Renal cortical epithelial cell (primary cell): ENCODE results near the gene CD163. TPM values are rescaled to one million over a fixed set of nuclear protein-coding genes. Genes with fewer than 3 reads are reported as not detected.
"Not testable (repeated sequence)": the region's sequence is repeated elsewhere in the genome, so short reads cannot be mapped to it uniquely, and the experiment has no call there.

Source experiments
- DNase-seq: peaks from one replicate; pipeline ENCODE4 v3.0.0-alpha.2; 2011; ENCODE audit warnings: low read depth
- total RNA-seq: library from RNA; depleted of rRNA; stranded (reverse); fragments of >200 nt; gene quantifications from 2 replicates; pipeline ENCODE4 v1.2.3, GENCODE V29; 2014

The CD163 gene
- not detected in 2 replicates for total RNA-seq

DNA sequence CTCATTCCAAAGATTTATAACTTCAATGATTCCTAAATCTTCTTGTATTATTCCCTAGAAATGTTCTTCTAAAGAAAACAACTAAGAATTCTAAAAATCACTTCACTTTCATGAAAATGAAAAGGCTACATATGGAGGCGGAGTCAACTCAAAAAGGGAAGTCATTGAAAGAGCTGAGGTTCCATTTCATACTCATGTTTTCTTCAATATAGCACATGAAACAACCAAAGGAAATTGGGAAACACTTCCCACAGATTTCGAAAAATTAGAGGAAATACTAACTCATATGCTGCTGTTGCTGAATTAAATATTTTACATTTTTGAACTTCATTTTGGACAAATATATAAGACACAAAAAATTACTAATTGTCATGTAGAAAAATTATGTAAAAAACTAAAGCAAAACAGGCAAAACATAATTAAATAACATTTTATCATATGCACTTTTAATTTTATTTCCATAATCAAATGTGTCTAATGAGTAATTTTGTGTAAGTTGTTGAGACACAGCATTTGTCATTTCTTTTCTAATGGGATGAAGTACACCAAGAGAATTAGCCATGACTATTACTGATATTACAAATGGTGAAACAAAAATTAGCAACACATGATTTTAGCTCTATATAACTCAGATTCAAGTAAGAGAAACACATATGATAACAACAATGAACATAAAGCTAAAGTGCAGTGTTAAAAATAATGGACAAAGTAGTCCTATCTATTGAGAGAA, at the start of gene CD163:
TSS of gene CD163 (minus strand) at position 92 of the 730 bp plus-strand sequence. CDS start at position 5, 87 bp downstream.
- no peak for DNase-seq

DNA sequence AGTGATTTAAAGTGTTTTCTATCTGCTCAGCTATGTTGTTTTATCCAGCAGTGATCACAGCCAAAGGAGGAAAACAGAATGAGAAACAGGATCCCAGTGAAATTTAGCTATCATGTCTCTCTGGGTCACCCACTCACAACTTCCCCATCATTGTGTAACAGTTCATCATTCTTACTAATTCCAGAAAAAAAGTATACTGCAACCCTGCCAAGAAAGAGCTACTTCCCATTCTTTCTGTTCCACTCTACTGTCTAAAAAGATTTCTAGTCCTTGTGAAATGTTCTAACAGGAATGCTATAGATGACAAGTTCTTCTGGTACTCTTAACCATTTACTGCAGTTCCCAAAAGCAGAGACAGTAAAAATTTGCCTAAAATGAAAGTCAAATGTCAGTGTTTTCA, 39.2 kb upstream of the CD163 start:
- DNase-seq: no peak

DNA sequence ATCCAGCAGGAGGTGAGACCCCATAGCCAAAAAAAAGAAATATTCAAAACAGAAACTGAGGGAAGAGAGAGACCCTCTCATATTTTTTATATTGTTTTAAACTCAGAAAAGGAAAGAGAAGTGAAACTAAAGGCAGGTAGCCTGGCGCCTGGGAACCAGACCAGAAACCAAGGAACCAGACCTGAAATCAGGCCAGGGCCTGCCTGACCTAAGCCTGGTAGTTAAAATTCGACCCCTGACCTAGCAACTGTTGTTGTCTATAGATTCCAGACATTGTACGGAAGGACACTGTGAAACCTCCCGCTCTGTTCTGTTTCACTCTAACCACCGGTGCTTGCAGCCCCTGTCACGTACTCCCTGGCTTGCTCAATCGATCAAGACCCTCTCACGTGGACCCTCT, 38.5 kb upstream of the CD163 start:
- no peak for DNase-seq

DNA sequence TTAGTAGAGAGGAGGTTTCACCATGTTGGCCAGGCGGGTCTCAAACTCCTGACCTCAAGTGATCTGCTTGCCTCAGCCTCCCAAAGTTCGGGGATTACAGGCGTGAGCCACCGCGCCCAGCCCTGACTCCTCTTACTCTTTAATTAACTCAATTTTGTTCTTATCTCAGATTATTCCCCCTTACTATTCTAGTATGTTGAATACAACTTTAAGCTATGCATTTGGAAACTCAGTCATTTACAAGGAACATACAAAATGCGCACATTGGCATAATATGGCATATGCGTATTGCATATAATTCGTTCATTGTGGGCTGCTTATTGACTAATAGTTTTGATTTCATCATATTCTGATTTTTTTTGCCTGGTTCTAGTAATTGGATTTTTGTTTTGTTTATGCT, 10.8 kb upstream of the CD163 start:
- no peak for DNase-seq

DNA sequence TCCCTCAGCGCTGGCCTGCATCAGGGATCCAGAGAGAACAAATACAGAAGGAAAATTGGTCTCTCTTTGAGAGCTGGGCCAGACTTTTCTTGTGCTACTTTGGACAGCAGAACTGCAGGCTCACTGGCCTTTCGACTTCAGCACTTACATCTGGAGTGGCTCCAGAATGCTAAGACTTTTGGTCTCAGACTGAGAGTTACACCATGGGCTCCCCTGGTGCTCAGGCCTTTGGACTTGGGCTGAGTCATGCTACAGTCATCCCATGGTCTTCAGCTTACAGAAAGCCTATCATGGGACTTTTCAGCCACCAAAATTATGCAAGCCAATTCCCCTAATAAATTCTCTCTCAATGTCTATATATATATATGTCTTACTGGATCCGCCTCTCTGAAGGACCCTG, 9.0 kb upstream of the CD163 start:
- peak; percentile 49 for DNase-seq

DNA sequence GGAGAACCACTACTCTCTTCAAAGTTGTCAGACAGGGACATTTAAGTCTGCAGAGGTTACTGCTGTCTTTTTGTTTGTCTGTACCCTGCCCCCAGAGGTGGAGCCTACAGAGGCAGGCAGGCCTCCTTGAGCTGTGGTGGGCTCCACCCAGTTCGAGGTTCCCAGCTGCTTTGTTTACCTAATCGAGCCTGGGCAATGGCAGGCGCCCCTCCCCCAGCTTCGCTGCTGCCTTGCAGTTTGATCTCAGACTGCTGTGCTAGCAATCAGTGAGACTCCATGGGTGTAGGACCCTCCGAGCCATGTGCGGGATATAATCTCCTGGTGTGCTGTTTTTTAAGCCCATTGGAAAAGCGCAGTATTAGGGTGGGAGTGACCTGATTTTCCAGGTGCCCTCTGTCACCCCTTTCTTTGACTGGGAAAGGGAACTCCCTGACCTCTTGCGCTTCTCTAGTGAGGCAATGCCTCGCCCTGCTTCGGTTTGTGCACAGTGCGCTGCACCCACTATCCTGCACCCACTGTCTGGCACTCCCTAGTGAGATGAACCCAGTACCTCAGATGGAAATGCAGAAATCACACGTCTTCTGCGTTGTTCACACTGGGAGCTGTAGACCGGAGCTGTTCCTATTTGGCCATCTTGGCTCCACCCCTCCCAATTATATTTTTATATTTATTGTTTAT, 6.4 kb upstream of the CD163 start:
- DNase-seq: not testable (repeated sequence)

DNA sequence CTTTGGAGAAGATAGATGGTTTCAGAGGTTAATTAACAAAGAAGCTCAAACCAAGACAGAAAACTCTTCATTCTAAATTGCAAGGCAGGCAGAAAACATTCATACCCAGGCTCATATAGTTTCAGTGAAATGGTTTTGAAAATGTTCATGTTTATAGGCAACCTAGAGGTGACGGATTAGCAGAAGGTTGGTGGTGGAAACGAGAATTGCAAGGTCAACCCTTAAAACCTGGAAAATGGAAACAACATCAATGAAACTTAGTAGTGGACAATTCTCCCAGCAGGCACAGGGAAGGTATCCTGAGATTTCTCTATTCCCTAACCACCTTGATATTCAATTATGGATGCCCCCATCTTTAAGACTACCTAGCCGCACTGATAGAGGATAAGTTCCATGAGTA, 965 bp downstream of the CD163 start:
- no peak for DNase-seq

DNA sequence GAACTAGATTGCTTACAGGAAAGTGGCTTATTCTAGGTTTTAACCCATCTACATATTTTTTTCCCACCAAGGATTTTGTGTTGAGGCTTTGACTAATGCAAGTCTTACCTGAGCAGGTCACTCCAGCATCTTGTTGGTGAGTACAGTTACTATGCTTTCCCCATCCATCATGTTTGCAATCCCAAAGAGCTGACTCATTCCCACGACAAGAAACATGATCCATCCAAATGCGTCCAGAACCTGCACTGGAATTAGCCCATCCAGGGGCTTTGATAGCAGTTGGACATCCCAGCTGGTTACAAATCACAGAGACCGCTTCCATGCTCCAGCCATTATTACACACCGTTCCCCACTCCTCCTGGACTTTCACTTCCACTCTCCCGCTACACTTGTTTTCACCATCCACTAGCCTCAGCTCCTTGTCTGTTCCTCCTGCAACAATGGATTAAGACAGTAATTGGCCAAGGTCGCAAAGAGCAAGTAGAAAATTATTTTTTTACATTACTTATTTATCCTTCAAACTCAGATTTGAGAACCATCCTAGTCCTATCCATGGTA, 2.5 kb downstream of the CD163 start:
- DNase-seq: no peak

DNA sequence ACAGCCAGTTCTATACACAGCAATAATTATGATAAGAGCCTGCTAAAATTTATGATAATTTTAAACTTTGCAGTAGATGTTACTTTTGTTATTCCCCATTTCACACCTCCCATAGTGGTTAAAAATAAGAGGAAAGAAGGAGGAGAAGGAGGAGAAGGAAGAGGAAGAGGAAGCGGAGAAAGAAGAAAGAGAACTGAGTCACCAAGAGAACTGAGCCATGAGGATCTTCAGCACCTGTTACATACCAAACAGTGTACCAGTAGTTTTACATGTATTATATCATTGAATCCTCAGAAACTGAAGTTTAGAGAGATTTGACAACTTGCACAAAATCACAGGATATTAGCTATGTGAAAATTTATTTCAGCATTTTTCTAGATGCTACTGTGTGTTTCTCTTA, 3.9 kb downstream of the CD163 start:
- DNase-seq: no peak

DNA sequence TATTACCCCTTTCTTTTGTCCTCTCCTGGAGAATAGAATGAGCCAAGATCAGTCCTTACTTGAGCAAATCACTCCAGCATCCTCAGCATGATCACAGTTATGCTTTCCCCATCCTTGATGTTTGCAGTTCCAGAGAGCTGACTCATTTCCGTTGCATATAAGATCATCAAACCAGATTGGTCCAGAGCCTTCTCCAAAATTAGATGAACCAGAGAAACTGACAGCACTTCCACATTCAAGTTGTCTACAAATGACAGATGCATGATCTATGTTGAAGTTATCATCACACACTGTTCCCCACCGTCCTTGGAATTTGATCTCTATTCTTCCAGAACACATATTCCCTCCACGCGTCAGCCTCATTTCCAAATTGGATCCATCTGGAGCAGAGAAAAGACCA, 4.8 kb downstream of the CD163 start:
- peak; percentile 1 for DNase-seq

DNA sequence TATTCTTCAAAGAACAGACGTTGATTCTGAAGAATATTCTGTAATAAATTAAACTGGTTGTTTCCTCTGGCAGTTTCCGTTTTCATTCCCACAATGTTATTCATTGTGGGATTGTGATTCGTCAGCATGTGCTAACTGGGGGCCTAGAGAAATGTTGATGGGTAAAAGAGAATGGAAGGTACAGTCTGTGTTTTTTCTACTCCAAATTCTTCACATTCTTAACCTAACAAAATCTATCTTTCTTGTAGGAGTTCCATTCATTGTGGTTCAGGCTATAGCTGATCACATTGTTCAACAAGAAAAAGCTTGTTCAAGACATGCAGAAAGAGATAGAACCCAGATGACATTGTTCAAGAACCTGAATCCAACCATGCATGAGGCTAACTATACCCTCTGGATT, 5.9 kb downstream of the CD163 start:
- DNase-seq: peak; percentile 37

DNA sequence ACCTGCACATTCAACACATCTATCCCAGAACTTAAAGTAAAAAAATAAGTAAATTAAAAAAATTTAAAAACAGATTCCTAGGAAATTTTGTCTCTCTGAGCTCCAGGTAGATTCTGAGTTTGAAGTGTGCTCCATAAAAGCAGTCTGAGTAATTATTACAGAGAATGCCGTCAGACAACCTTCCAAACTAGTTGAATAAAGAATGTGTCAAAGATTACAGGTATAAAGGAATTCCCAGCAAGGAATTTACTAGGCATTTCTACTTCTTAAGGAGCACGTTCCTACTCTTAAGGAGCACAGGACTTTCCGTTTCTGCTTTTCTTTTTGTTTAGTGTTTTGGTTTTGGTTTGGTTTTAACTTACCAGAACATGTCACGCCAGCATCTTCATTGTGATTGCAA, 7.1 kb downstream of the CD163 start:
- no peak for DNase-seq

DNA sequence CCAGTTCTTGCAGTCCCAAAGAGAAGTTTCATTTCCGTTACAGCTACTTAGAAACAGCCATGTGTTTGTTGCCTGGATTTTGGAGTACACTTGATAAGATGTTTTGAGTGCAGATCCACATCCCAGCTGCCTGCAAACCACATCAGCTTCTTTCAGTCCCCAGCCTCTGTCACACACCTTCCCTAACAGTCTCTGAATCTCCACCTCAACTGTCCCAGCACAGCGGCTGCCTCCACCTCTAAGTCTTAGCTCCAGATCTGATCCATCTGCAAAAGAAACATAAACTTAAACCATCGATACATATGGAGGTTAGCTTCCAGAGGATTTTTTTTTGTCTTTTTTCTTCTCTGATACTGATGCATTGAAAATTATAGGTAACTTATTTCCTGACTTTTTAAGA, 8.4 kb downstream of the CD163 start:
- DNase-seq: no peak

DNA sequence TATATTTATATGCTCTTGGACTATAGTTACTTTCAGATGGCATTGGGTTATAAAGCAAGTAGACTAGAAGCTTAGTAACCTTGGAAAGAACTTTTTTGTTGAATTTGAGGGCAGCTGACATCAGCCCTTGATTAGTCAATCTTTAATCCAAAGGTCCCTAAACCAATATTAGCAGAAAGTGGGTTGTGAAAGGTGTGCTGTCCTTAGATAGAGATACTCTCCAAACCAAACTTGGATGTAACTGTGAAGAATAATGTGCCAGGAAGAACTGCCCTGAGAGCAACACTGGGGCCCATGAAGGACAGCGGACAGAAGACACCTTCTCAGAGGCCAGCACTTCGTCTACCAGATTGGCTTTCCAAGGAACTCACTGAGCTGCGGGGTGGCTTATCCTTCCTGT, 10.6 kb downstream of the CD163 start:
- DNase-seq: no peak

DNA sequence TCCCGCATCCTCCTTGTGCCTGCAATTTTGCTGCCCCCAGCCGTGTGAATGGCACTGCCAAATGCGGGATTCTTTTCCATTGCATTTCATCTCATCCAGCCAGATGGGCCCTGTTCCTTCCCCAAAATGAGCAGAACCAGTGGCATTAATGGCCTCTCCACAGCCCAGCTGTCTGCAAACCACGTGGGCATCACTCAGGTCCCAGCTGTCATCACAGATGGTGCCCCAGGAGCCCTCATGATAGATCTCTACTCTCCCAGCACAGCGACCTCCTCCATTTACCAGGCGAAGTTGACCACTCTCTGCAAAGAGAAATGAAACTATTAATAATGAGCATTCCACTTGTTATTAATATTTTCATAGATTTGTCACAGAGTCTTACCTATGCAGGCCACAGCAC, 17.1 kb downstream of the CD163 start:
- no peak for DNase-seq

DNA sequence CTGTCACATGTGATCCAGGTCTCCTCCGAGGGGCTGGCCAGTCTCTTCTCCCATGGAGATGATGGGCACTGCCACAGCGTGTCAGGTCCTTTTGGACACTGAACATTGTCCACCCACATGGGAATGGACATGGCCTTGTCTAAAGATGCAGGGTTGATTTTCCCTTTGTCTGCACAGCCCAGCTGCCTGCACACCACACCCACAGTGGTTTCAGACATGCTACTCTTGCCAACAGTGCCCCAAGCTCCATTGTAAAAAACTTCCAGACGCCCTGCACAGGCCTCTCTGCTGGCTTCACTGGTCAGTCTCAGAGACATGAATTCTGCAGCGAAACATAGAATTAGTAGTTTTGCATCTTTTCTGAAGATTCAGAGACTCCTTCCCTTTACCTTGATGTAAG, 18.5 kb downstream of the CD163 start:
- no peak for DNase-seq

DNA sequence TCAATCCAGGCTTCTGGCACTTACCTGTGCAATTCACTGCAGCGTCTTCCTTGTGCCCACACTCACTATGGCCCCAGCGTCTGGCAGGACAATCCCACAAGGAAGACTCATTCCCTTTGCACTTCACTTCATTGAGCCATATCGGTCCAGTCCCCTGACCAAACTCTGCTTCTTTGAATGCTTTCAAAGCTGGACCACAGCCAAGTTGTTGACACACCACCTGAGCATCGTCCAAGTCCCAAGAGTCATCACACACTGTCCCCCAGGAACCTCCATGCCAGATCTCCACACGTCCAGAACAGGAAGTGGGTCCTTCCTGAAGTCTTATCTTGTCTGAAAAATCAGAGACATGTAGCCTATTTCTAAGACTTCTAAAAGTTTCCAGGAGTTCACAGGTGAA, 20.2 kb downstream of the CD163 start:
- no peak for DNase-seq

DNA sequence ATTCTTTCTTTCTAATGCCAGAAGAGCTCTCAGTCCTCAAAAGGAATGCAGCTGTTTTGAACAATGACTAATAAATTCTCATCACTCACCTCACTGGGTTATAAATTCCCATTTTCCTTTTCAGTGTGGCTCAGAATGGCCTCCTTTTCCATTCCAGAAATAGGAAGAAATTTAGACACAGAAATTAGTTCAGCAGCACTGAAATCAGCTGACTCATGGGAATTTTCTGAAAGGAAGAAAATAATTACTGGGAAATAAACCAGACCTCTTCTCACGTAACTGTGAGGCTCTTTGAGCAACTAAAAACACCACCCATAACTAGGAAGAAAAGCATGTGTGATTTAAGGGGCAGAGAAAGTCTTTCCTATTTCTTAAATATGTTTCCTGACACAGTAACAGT, 23.8 kb downstream of the CD163 start:
- no peak for DNase-seq

DNA sequence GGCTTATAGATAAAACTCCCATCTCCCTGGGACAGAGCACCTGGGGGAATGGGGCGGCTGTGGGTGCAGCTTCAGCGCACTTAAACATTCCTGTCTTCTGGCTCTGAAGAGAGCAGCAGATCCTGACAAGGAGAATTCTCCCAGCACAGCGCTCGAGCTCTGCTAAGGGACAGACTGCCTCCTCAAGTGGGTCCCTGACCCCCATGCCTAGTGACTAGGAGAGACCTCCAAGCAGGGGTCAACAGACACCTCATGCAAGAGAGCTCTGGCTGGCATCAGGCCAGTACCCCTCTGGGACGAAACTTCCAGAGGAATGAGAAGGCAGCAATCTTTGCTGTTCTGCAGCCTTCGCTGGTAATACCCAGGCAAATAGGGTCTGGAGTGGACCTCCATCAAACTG, 31.5 kb downstream of the CD163 start:
- no peak for DNase-seq

DNA sequence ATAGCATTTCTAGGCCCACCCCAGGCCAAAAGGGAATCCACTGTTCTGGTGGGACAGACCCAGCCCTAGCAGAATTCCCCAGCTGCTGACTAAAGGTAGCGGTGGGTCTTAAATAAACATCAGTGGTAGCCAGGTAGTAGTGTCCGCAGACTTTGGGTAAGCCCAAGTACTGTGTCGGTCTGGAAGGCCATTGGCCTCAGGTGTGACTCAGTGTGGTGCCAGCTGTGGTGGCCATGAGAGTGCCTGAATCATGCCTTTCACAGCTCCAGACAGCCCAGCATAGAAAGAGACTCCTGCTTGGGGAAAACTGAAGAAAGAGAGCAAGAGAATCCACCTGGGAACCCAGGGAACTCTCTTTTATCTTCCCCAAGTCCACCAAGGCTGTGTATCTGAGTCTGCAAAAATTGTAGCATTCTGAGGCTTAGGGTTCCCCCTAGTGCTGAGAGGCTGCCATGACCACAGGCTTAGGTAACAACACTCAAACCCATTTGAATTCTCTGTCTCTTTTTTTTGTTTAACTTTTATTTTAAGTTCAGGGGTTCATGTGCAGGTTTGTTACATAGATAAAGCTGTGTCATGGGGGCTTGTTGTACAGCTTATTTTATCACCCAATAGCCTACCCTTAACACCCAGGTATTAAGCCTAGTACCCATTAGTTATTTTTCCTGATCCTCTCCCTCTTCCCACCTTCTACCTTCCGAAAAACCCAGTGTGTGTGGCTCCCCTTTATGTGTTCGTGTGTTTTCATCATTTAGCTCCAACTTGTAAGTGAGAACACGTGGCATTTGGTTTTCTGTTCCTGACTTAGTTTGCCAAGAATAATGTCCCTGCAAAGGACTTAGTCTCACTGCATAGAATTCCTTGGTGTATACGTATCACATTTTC, 43.0 kb downstream of the CD163 start:
- peak; percentile 16 for DNase-seq

DNA sequence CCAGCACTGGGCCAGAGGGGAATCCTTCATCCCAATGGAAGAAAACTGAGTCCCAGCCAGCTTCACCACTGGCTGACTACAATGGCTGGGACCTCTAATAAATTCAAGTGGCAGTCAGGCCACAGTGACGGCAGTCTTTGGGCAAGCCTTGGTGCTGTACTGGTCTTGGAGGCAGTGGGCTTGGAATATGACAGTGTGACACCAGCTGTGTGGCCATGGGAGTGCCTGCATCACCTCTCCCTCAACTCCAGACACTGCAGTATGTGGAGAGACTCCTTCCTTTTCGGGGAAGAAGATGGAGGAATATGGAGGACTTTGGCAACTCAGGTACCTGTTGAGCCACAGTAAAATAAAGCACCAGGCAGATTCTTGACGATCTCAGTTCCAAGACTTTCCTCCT, 43.6 kb downstream of the CD163 start:
- no peak for DNase-seq

DNA sequence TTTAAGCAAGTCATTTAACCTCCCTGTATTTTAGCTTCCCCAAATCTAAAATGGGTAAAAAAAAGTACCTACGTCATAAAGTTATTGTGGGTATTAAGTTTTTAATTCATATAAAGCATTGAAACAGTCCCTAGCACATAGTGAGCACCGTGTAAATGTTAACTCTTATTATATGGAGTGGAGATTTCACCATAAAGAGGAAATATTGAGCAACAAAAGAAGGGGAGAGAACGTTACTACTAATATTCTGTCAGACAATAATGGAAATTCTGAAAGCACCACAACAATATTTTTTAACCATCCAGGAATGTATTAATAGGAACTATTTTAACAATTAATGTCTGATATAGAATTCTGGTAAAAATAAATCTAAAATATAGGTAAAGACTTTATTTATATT, 51.8 kb downstream of the CD163 start:
- no peak for DNase-seq
